ENCODE measurements around the gene MARK1.

DNA sequence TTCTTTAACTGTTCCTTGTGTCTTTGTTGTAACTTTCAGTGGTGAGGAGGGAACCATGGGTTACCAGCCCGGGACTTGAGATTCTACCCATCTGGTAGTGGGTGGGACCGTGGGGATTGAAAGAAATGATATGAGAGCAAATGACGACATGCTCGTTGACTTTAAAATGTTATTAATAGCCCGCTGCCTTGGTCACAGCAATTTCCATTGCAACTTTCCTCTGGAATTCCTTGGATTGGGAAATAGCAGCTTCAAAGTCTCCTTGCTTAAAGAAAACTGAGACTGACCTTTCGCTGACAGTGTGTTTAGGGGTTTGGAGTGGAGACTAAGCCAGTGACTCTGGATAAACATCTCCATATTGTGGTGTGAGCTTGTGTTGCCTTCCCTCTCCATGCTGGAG lies 44.2 kb upstream of the MARK1 start:
- TF ChIP-seq CTCF (IDR thresholded peaks at IDR 0.05) (no peak), EZH2phosphoT487 (IDR thresholded peaks at IDR 0.05) (no peak)
